Left ventricle myocardium inferior (tissue), 1 donor: ENCODE results near the gene DROSHA. TPM values are rescaled to one million over a fixed set of nuclear protein-coding genes. Genes with fewer than 3 reads are reported as not detected.

Experiments
- DNase-seq: peaks from one replicate; pipeline ENCODE4 v3.0.0-alpha.2; 2020
- H3K27ac ChIP-seq: fragments of 200-600 bp; replicated peaks from 2 replicates; pipeline ENCODE4 v1.8.0; 2021
- H3K27me3 ChIP-seq: fragments of 200-600 bp; 2 replicates; pipeline ENCODE4 v1.8.0; 2021; ENCODE audit warnings: low read depth
- H3K36me3 ChIP-seq: fragments of 200-600 bp; 2 replicates; pipeline ENCODE4 v1.8.0; 2021
- H3K4me1 ChIP-seq: fragments of 200-600 bp; 2 replicates; pipeline ENCODE4 v1.8.0; 2021
- H3K4me3 ChIP-seq: fragments of 200-600 bp; 2 replicates; pipeline ENCODE4 v1.8.0; 2021; ENCODE audit warnings: mild to moderate bottlenecking, moderate library complexity
- H3K9me3 ChIP-seq: fragments of 200-600 bp; replicated peaks from 2 replicates; pipeline ENCODE4 v1.8.0; 2021
- CTCF ChIP-seq: fragments of 200-600 bp; IDR thresholded peaks from 2 replicates; pipeline ENCODE4 v1.8.0; 2021; ENCODE audit warnings: antibody characterized with exemption, mild to moderate bottlenecking, borderline replicate concordance
- intact Hi-C: fragments of 100-400 bp; cut with micrococcal nuclease; formaldehyde crosslinking; loops from one replicate; pipeline ENCODE4 v1.11.0; 2022
- total RNA-seq: library from RNA; stranded (reverse); fragmentation: NEBNext Ultra II Directional; extraction: Animal tissue kit (Norgen Biotek cat#: 25700); gene quantifications from one replicate; pipeline ENCODE4 v1.2.1, GENCODE V29; 2021
- donor health status: DM: no; HTN: yes; CAD: no; lungs with severe emphysema.

Gene DROSHA
- total RNA-seq, 1 donor from 2014 or later = 36.5 TPM

- Histone ChIP-seq H3K27me3 (no peaks in the 10 kb centered on the region), H3K9me3 (no peaks in the 10 kb centered on the region), H3K4me1 (peaks cover 38% of the 10 kb centered on the region), H3K27ac (no peak overlapping the region), H3K4me3 (no peak overlapping the region), H3K36me3 (peaks cover 55% of the 10 kb centered on the region)
- no peak for TF ChIP-seq CTCF
- intact Hi-C loops = no loop called here
- no peak for DNase-seq
Observed at GRCh38 chr5:31410089-31410488, 121.8 kb downstream of the DROSHA start.

DNA sequence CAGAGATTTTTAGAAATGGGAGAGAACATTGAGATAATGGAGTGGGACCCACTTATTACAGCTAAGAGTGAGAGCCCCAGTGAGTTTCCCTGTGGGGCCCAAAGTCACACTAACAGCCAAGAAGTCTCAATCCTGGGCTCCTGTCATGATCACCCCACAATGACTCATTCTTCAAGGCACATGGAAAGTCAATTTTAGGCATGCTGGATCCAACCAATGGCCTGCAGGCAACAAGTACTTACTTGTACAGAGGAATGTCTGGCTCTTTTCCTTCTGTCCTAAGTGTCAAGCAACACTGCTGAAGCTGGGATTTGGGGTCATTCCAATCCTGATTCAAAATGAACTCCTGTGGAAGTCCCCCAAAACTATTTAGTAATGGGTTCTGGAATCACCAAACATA, 123.1 kb downstream of the DROSHA start:
- peaks cover 37% of the 10 kb centered on the region for H3K4me1 ChIP-seq
- no peak for TF ChIP-seq CTCF
- H3K27me3 ChIP-seq = no peaks in the 10 kb centered on the region
- no peaks in the 10 kb centered on the region for H3K9me3 ChIP-seq
- H3K36me3 ChIP-seq = peaks cover 63% of the 10 kb centered on the region
- intact Hi-C loops = no loop called here
- no peak overlapping the region for H3K27ac ChIP-seq
- DNase-seq = no peak
- no peak overlapping the region for H3K4me3 ChIP-seq

DNA sequence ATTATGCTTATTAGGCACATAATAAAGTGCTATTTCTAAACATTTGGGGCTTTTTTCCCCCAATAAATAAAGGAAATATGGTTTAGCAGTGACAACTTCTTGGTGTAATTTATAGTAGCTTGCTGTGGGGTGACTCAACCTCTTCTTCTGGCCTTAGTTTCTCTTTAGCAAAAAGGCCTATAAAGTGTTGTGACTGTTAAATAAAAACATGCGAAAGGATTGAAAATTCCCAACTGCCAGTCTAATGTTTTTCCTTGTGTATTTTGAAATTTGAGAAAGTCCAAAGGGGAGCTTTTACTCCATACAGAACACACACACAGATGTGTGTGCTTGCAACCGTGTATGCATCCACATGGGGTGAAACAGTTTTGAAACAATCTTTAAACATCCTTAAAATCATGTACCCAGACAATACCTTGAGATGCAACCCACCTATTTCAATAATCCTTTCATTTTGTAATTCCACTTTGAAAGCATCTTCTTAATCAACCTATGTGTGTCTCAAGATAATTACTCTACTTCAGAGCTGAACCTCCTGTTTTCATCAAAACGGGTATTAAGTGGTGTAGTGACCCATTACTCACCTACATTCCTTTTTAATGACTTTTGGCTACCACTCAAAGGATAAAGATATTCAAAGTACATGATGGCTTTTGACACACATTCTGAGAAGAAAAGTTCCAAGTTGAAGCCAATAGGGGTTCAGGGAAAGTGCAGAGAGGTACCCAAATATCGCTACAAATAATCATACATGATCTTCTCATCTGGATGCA, 123.8 kb downstream of the DROSHA start:
- intact Hi-C loops = no loop called here
- Histone ChIP-seq H3K27ac (no peak overlapping the region), H3K4me1 (peaks cover 30% of the 10 kb centered on the region), H3K4me3 (no peak overlapping the region), H3K36me3 (peaks cover 65% of the 10 kb centered on the region), H3K27me3 (no peaks in the 10 kb centered on the region), H3K9me3 (no peaks in the 10 kb centered on the region)
- no peak for DNase-seq
- no peak for TF ChIP-seq CTCF

- peaks cover 15% of the 10 kb centered on the region for H3K4me1 ChIP-seq
- TF ChIP-seq CTCF = no peak
- intact Hi-C loops = no loop called here
- H3K36me3 ChIP-seq = peaks cover 84% of the 10 kb centered on the region
- H3K4me3 ChIP-seq = no peak overlapping the region
- H3K27ac ChIP-seq = no peak overlapping the region
- DNase-seq = no peak
- no peaks in the 10 kb centered on the region for H3K27me3 ChIP-seq
- no peaks in the 10 kb centered on the region for H3K9me3 ChIP-seq
Observed at GRCh38 chr5:31404325-31404724, 127.6 kb downstream of the DROSHA start.

- Histone ChIP-seq H3K9me3 (no peaks in the 10 kb centered on the region), H3K36me3 (peaks cover 61% of the 10 kb centered on the region), H3K4me1 (peaks cover 3% of the 10 kb centered on the region), H3K4me3 (no peak overlapping the region), H3K27ac (no peak overlapping the region), H3K27me3 (no peaks in the 10 kb centered on the region)
- no peak for TF ChIP-seq CTCF
- intact Hi-C loops = no loop called here
- no peak for DNase-seq
Observed at GRCh38 chr5:31401691-31402090, 130.2 kb downstream of the DROSHA start.
